ENCODE data around the gene UBL5.

GRCh38 chr19:9834726-9835506 lies 7.2 kb downstream of the UBL5 start, which contains the start of gene PIN1:
- TF ChIP-seq POLR2AphosphoS5 (IDR thresholded peaks at IDR 0.05; ENCODE audit: low read depth, low read length) = peak; percentile 61; the same call in 1 of the 2 replicates
- TF ChIP-seq POLR2A (IDR thresholded peaks at IDR 0.05; ENCODE audit: low read depth, low read length) = peak; percentile 55

Measured in GM12891 (cell line).